Pericardium fibroblast (primary cell): ENCODE results near the gene NFKBIZ. TPM values are rescaled to one million over a fixed set of nuclear protein-coding genes. Genes with fewer than 3 reads are reported as not detected.

Experiments used
- total RNA-seq: library from RNA; depleted of rRNA; stranded (reverse); fragments of >200 nt; gene quantifications from 2 replicates; pipeline ENCODE4 v1.2.3, GENCODE V29; 2015

NFKBIZ gene
- total RNA-seq, result 18.4 and 52.0 TPM in 2 replicates

GRCh38 chr3:101848754-101849713 lies at the start of gene NFKBIZ:
TSS of gene NFKBIZ (plus strand) at chr3:101849514. CDS start at chr3:101849629, 115 bp downstream.

Other genes starting within 250 kb of the NFKBIZ start
- gene ZBTB11, start 172.4 kb upstream of the NFKBIZ start, total RNA-seq, result 8.7 and 9.7 TPM in 2 replicates
- gene RPL24, start 162.8 kb upstream of the NFKBIZ start, total RNA-seq, result 1,646 and 2,131 TPM in 2 replicates
- 3.4 and 4.3 TPM in 2 replicates for gene CEP97, start 124.9 kb upstream of the NFKBIZ start, total RNA-seq
- gene NXPE3, start 70.3 kb upstream of the NFKBIZ start, total RNA-seq, result 12.8 and 14.0 TPM in 2 replicates